NCI-H1105 treated with DMSO at 0.1 percent for 48 hours (cell line): ENCODE data around the gene SEMA4F.
A peak's percentile ranks its signal among the peaks of the same experiment; 100 is the strongest.

Source experiments
- DNase-seq: peaks from one replicate; lab custom pipeline; 2025; lab: John Stamatoyannopoulos, UW

Gene SEMA4F

DNA sequence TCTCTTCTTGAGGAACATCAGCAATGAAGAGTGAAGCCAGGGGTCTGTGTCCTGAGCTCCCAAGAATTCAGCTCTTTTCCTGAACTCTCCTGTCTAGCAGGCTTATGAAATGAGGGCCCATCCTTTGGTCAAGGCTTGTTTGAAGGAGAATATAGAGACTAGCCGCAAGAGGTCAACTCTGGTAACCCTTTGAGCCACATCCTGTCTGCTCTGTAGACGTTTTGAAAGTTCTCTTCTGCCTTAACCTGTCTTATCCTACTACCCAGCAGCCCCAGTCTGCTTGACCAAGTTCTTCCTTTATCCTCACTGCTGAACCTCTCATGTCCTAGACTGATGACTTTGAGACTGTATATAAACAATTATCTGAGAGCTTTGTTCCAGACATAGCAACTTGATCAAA, 5.4 kb downstream of the SEMA4F start:
- no peak for DNase-seq

DNA sequence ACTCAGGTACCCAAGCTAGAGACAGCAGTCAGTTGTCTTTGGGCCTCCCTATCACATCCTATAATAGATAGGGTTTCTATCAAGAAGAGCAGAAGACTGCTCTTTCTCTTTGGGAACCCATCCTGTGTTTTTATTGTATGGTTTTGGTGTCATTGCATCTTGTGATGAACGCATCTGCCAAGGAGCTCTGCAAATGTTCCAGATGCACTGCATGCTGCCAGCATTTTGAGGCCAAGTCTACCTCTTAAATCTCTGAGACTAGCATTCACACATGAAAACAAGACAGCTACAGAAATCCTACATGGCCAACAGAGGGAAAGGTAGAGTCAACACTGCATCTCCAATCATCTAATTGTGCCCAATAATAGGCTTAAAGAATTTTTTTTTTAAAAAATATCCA, 14.0 kb downstream of the SEMA4F start:
- no peak for DNase-seq

- DNase-seq, result no peak
These were observed 16.2 kb downstream of the SEMA4F start for GRCh38 chr2:74670263-74670662.

GRCh38 chr2:74671479-74671878, 17.4 kb downstream of the SEMA4F start:
- no peak for DNase-seq

DNA sequence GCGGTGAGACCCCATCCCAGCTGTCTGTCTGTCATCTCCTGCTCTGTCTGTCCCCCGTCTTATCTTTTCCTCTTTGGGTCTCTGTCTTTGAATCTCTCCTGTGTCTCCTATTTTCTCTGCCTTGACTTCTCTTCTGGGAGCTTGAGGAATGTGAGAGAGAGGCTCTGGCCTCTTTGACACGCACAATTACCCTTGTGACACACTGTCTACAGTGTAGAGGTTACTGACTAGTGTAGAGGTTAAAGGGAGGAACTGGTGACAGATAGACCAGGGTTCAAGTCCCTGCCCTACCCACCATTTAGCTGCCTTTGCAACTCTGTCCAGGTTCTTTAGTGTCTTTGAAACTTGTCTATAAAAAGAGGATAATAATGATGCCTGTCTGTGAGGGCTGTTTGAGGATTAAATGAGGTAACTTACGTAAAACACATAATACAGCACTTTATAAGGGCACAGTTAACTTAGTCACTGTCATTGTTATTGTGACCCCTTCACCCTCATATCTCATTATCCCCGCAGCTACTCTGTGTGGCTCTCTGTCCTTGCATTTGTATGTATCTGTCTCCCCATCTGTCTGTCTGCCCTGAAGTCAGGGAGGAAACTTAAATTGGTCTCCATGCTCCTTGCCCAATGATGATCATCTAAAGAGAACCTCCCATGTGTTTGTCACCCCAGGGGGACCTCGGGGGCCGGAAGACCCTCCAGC, 19.9 kb downstream of the SEMA4F start:
- DNase-seq, result no peak

DNA sequence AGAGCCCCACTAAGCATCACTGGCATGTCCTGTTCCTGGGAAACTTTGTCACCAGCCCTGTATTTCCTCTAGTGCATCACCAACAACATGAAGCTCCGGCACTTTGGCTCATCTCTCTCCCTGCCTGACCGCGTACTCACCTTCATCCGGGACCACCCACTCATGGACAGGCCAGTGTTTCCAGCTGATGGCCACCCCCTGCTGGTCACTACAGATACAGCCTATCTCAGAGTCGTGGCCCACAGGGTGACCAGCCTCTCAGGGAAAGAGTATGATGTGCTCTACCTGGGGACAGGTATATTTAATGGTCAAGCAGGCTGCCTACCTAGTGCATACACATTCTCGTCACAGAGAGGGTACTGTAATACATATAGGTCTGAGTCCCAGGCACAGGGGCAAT, 21.0 kb downstream of the SEMA4F start:
- no peak for DNase-seq

DNA sequence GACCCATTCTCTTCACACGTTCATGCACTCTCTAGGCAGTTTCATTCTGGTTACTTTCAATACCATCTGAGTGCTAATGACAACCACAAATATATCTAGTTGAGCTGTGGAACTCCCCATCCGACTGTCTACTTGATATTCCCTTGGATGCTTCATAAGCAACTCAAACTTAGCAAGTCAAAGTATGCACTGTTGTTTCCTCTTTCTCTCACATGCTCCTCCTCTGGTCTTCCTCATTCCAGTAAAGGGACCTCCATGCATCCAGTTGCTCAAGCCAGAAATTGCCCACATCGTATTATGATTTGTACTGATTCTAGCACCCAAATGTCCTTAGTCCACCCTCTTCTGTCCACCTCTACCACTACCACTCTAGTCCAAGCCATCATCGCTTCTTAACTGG, 22.3 kb downstream of the SEMA4F start:
- no peak for DNase-seq

- no peak for DNase-seq
These were observed 25.6 kb downstream of the SEMA4F start for GRCh38 chr2:74679615-74680014.

DNA sequence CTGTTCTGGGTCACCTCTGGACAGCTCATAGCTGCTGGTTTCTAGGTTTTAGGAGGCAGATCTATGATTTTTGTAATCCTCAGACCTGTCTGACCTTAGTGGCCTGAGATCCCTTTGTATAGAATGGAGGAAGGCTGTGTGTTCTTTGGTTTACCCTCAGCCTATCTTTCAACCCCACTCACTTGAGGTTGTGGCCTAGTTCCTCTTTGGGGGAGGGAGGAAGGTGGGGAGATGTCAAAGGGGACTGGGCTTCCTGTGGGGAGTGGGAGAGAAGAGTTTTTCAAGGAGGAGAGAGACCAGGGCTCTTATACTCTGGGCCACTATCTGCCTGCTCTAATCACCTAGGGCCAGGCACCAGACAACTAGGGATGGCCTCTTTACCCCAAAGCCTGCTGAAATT, 28.5 kb downstream of the SEMA4F start:
- no peak for DNase-seq

DNA sequence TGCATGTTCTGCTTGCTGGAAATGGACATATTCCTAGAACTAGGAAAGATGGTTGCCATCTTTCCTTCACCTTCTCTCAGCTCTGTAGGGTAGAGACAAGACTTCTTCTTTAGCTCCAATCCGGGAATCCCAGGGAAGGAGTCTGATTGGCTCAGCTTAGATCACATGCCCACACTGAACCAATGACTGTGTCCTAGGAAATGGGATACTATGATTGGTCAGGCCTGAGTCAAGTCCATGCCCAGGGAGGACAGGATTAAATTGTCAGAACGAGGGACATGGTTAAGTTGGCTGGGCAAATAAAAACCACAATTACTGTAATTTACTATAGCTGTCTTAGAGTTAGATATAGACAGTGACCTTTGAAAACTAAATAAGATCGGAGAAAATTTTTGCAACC, 31.4 kb downstream of the SEMA4F start:
- DNase-seq, result no peak

GRCh38 chr2:74688881-74689280, 34.8 kb downstream of the SEMA4F start:
- DNase-seq, result no peak

- no peak for DNase-seq
These were observed 35.6 kb downstream of the SEMA4F start for GRCh38 chr2:74689671-74690070.

DNA sequence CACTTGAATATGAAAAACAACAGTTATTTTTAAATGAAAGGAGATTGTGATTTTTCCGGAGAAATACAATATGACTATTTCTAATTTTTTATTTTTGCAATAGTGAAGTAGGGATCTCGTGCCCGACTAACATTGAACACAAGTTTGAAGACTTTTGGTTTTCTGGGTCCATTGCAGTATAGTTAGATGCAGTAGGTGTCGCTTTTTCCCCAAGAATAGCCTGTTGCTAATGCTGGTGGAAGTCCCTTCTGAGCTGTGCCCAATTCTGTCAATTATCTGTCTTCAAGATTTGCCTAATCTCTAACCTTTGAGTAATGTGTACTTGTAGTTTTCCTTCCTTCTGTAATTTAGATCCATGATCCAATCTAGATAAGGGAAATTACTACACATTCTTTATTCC, 36.5 kb downstream of the SEMA4F start:
- peak; percentile 47 for DNase-seq

- DNase-seq, result no peak
These were observed 37.9 kb downstream of the SEMA4F start for GRCh38 chr2:74691929-74692328.

DNA sequence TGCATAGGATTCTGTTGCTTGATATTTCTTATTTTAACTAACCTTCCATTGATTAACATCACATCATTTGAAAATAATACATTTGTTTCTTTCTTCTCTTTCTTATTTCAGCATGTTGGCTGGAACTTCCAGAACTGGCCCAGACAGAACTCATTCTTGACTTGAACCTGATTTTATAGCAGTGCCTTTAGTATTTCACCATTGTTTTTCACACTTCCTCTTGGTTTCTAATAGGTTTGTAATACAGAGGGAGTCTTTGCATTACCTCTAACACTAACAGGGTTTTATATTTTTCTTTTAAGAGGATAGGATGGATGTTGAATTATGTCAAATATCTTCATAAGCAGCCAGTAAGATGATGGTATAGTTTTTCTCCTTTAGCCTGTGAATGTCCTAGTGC, 39.2 kb downstream of the SEMA4F start:
- no peak for DNase-seq

DNA sequence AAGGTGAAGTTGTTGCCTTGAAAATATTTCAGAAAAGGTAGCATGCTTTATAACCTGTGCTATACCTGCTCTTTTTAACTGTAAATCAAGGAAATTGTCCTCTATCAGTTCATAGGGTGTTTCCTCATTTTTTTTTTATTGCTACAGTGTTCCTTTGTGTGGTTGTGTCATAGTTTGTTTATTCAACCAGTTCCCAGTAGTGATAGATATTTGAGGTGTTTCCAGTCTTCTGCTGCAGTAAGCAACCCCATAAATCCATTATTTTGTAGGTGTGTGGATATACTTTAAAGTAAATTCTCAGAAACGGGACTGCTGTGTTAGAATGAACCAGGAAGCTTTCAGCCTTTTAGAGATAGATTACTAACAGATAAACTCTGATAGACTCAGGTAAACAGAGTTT, 39.6 kb downstream of the SEMA4F start:
- no peak for DNase-seq

DNA sequence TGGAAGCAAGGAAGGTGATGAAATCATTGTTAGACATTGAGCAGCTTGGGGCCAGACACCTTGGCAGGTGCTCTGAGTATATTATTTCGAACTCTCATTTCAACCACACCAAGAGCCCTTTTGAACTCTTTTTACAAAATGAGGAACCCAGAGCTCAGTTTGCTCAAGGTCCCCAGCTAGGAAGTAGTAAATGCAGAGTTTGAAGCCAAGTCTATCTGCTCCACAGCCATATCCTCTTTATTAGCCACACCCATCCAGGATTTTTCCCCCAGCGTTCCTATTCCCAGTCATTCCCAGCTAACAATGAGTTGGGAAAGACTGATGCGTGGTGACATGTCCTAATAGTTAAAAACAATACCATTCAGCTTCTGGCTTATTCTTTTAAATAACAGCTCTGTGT, 40.2 kb downstream of the SEMA4F start:
- DNase-seq, result no peak

- DNase-seq, result no peak
These were observed 41.6 kb downstream of the SEMA4F start for GRCh38 chr2:74695663-74696062.

- DNase-seq, result no peak
These were observed 42.8 kb downstream of the SEMA4F start for GRCh38 chr2:74696829-74697228.

GRCh38 chr2:74700643-74701372, 46.8 kb downstream of the SEMA4F start:
- no peak for DNase-seq

GRCh38 chr2:74702001-74702715, 48.1 kb downstream of the SEMA4F start:
- DNase-seq, result no peak

DNA sequence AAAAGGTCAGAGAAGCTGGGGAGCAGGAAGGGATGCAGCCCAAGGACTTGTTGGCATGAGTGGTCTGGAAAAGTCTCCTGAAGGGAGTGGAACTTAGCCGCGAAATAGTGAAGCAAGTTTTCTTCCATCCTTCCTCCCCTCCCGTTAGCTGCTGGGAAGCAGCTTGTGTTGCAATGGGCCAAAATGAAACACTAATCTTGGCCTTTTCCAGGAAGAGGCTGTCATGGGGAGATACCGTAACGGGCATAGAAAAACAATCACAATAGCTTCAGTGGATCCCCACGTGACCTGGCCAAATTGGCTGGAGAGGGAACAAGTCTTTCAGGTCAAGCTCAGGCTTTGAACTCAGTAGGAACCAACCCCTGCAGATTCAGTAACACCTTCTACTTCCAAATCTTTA, 49.3 kb downstream of the SEMA4F start:
- no peak for DNase-seq

GRCh38 chr2:74704216-74704615, 50.2 kb downstream of the SEMA4F start:
- DNase-seq, result no peak
